A549 (cell line): Measurements from ENCODE around the gene CD300A. TPM values are rescaled to one million over a fixed set of nuclear protein-coding genes. Genes with fewer than 3 reads are reported as not detected.
A peak's percentile ranks its signal among the peaks of the same experiment; 100 is the strongest.

ENCODE experiments used
- ATAC-seq, 2 experiments: fragments of 200-7000 bp in 1 of 2; fragments of >200 bp in 1 of 2; cut with Nextera tagmentation in 1 of 2; cut with Tn5 transposase in 1 of 2; 3 replicates each; pipeline versions ENCODE4 v1.8.0 to v1.9.1; 2018 to 2020; ENCODE audit warnings: mild to moderate bottlenecking in 1 of 2, moderate library complexity in 1 of 2
- CTCF ChIA-PET: fragments of 300-600 bp; sonication (Branson Sonifier 250); formaldehyde crosslinking; extraction: SDS; loops from one replicate; lab custom pipeline; 2021; ENCODE audit warnings: antibody characterized with exemption, inconsistent platforms; lab: Yijun Ruan, JAX
- POLR2A ChIA-PET: fragments of 350-600 bp; formaldehyde crosslinking; extraction: SDS; loops from one replicate; lab custom pipeline; 2021; ENCODE audit warnings: antibody characterized with exemption, inconsistent platforms; lab: Yijun Ruan, JAX
- DNase-seq, 2 experiments: peaks; one replicate each; pipeline versions ENCODE4 v3.0.0 to v3.0.0-alpha.2; 2011 to 2016; ENCODE audit warnings: low read depth in 1 of 2, low spot score in 1 of 2
- FAIRE-seq: peaks from 2 replicates; lab custom pipeline; 2011; peaks lifted over from hg19 to GRCh38; lab: Jason Lieb, UNC
- H3K27ac ChIP-seq, 2 experiments: fragments of >200 bp; sonication (Bioruptor Twin); formaldehyde crosslinking; 3 replicates each; pipeline ENCODE4 v1.5.1; 2016 to 2017
- H3K4me1 ChIP-seq: fragments of >200 bp; sonication (Bioruptor Twin); formaldehyde crosslinking; 3 replicates; pipeline ENCODE4 v1.6.1; 2016
- H3K4me2 ChIP-seq: fragments of >200 bp; sonication (Bioruptor Twin); formaldehyde crosslinking; 3 replicates; pipeline ENCODE4 v1.6.1; 2016
- H3K4me3 ChIP-seq: fragments of >200 bp; sonication (Bioruptor Twin); formaldehyde crosslinking; 3 replicates; pipeline ENCODE4 v1.5.1; 2016
- H3K9me3 ChIP-seq: fragments of >200 bp; sonication (Bioruptor Twin); formaldehyde crosslinking; 3 replicates; pipeline ENCODE4 v1.6.1; 2016
- CBX8 ChIP-seq: fragments of 200-600 bp; sonication (generic); IDR thresholded peaks from 2 replicates; pipeline ENCODE4 v1.6.1; 2016
- CHD2 ChIP-seq: fragments of 150-350 bp; IDR thresholded peaks from 2 replicates; pipeline ENCODE4 v1.6.1; 2014; ENCODE audit warnings: low read length; ENCODE audit not compliant: partially characterized antibody
- EHMT2 ChIP-seq: fragments of 200-600 bp; sonication (generic); IDR thresholded peaks from 2 replicates; pipeline ENCODE4 v1.6.1; 2016; ENCODE audit warnings: antibody characterized with exemption, low read depth, mild to moderate bottlenecking, moderate library complexity
- ELK1 ChIP-seq: fragments of 150-350 bp; IDR thresholded peaks from 2 replicates; pipeline ENCODE4 v1.6.1; 2014; ENCODE audit warnings: low read depth, mild to moderate bottlenecking, low read length
- FOSB ChIP-seq: fragments of 250-450 bp; sonication (Bioruptor Pico); IDR thresholded peaks from 2 replicates; pipeline ENCODE4 v1.5.0; 2020; ENCODE audit warnings: mild to moderate bottlenecking, moderate library complexity
- FOSL2 ChIP-seq, 2 experiments: fragments of 450-650 bp in 1 of 2; fragments of >200 bp in 1 of 2; sonication (Bioruptor Twin) in 1 of 2; formaldehyde crosslinking; IDR thresholded peaks; 2 replicates each; pipeline versions ENCODE4 v1.5.0 to v1.6.1; 2016 to 2020; ENCODE audit warnings: mild to moderate bottlenecking in 1 of 2, moderate library complexity in 1 of 2
- HEYL ChIP-seq: fragments of 250-450 bp; sonication (Bioruptor Pico); IDR thresholded peaks from 2 replicates; pipeline ENCODE4 v1.8.0; 2021; ENCODE audit warnings: mild to moderate bottlenecking, moderate library complexity
- HOXA7 ChIP-seq: fragments of 250-450 bp; sonication (Bioruptor Pico); IDR thresholded peaks from 2 replicates; pipeline ENCODE4 v1.5.0; 2020; ENCODE audit warnings: mild to moderate bottlenecking, moderate library complexity
- JUNB ChIP-seq: fragments of >200 bp; sonication (Bioruptor Twin); formaldehyde crosslinking; IDR thresholded peaks from 2 replicates; pipeline ENCODE4 v1.6.1; 2016
- MAFK ChIP-seq: fragments of 450-650 bp; IDR thresholded peaks from 2 replicates; pipeline ENCODE4 v1.6.1; 2014; ENCODE audit not compliant: partially characterized antibody
- MAZ ChIP-seq: fragments of 150-350 bp; IDR thresholded peaks from 2 replicates; pipeline ENCODE4 v1.6.1; 2014; ENCODE audit warnings: antibody characterized with exemption, low read depth, low read length, borderline replicate concordance
- NR3C1 ChIP-seq: fragments of >200 bp; sonication (Bioruptor Twin); formaldehyde crosslinking; IDR thresholded peaks from 3 replicates; pipeline ENCODE4 v1.6.1; 2017
- RAD21 ChIP-seq, 2 experiments: fragments of >200 bp in 1 of 2; sonication (Bioruptor Twin) in 1 of 2; formaldehyde crosslinking in 1 of 2; IDR thresholded peaks in 1 of 2; conservative IDR thresholded peaks in 1 of 2; 2 replicates in 1 of 2; 3 replicates in 1 of 2; pipeline ENCODE4 v1.6.1; 2012 to 2018; ENCODE audit warnings: inconsistent platforms in 1 of 2
- RCOR1 ChIP-seq: fragments of 150-350 bp; IDR thresholded peaks from 2 replicates; pipeline ENCODE4 v1.6.1; 2014; ENCODE audit warnings: antibody characterized with exemption, low read length, low read depth
- RFX5 ChIP-seq: fragments of 450-650 bp; IDR thresholded peaks from 2 replicates; pipeline ENCODE4 v1.7.1; 2014; ENCODE audit warnings: antibody characterized with exemption, mild to moderate bottlenecking, moderate library complexity
- RNF2 ChIP-seq: fragments of 200-600 bp; sonication (generic); IDR thresholded peaks from 2 replicates; pipeline ENCODE4 v1.6.1; 2016; ENCODE audit warnings: low read depth, mild to moderate bottlenecking, antibody characterized with exemption, moderate library complexity, borderline replicate concordance
- TFCP2L1 ChIP-seq: fragments of 250-450 bp; sonication (Bioruptor Pico); IDR thresholded peaks from 2 replicates; pipeline ENCODE4 v1.5.0; 2021; ENCODE audit warnings: mild to moderate bottlenecking
- ZSCAN20 ChIP-seq: fragments of 250-450 bp; sonication (Bioruptor Pico); IDR thresholded peaks from 2 replicates; pipeline ENCODE4 v1.8.0; 2022; ENCODE audit warnings: mild to moderate bottlenecking, moderate library complexity
- WGBS: methylation state at CpG from one replicate; pipeline ENCODE4 v1.1.6; 2017; ENCODE audit errors: missing lambda C conversion rate; 5-methylcytosine and 5-hydroxymethylcytosine counted together
- polyA plus RNA-seq, 4 experiments: library from polyadenylated mRNA; depleted of rRNA in 3 of 4; stranded (reverse); fragments of >200 nt; fragmentation: RNase III in 1 of 4; extraction: RNeasy Plus Mini Kit Qiagen cat#74134 plus additional on column Dnase treatment in 1 of 4; gene quantifications; 2 replicates in 3 of 4; 3 replicates in 1 of 4; pipeline ENCODE4 v1.2.3, GENCODE V29; 2011 to 2017
- TF ChIP-seq, protein P1 (sequence below): fragments of >200 bp; sonication (Bioruptor Twin); formaldehyde crosslinking; IDR thresholded peaks from 3 replicates; pipeline ENCODE4 v1.6.1; 2016

Gene CD300A
- polyA plus RNA-seq, 2 of the 4 experiments (the other 2 are of a cell fraction): not detected

- no peak overlapping the region for H3K4me2 ChIP-seq
- no peaks in the 10 kb centered on the region for H3K4me1 ChIP-seq
- DNase-seq: no peak
- FAIRE-seq: no peak
- WGBS: 42% methylated on average over 3 of the region's 3 CpGs
- ChIA-PET CTCF (interaction anchor here (1.1 to 2.7 kb wide), 3 partner anchors 11 to 62 kb away, joined by 3 to 14 read pairs (median 7); partner anchors contain the start of gene CD300LB), POLR2A (no interaction called here)
- no peak overlapping the region for H3K27ac ChIP-seq
- H3K4me3 ChIP-seq: no peak overlapping the region
- 0 out of 3 replicates have a peak, but pooled peaks cover 5% of the 10 kb centered on the region for H3K9me3 ChIP-seq
- no peak for ATAC-seq
- TF ChIP-seq FOSB (CRISPR knock-in tag) (no peak), ZSCAN20 (CRISPR knock-in tag) (no peak), CHD2 (no peak), CBX8 (no peak), JUNB (no peak), EHMT2 (no peak), FOSL2 (IDR thresholded peaks at IDR 0.05) (no peak), FOSL2 (CRISPR knock-in tag; IDR thresholded peaks at IDR 0.05) (no peak), HOXA7 (no peak), RNF2 (no peak), RFX5 (no peak), ELK1 (no peak), RCOR1 (no peak), HEYL (CRISPR knock-in tag) (no peak)
- TF ChIP-seq, protein P1, sequence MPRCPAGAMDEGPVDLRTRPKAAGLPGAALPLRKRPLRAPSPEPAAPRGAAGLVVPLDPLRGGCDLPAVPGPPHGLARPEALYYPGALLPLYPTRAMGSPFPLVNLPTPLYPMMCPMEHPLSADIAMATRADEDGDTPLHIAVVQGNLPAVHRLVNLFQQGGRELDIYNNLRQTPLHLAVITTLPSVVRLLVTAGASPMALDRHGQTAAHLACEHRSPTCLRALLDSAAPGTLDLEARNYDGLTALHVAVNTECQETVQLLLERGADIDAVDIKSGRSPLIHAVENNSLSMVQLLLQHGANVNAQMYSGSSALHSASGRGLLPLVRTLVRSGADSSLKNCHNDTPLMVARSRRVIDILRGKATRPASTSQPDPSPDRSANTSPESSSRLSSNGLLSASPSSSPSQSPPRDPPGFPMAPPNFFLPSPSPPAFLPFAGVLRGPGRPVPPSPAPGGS: no peak
- TF ChIP-seq, all 56 proteins: peak for 0
Measured at GRCh38 chr17:74520016-74520434, 53.6 kb downstream of the CD300A start.

- Histone ChIP-seq H3K9me3 (0 out of 3 replicates have a peak, but pooled peaks cover 5% of the 10 kb centered on the region), H3K4me2 (no peak overlapping the region), H3K4me1 (no peaks in the 10 kb centered on the region), H3K4me3 (no peak overlapping the region), H3K27ac (no peak overlapping the region)
- ChIA-PET CTCF (interaction anchor here (0.6 to 2.7 kb wide), 6 partner anchors 9 to 63 kb away, joined by 3 to 14 read pairs (median 4); partner anchors contain the start of gene CD300LB), POLR2A (no interaction called here)
- TF ChIP-seq RAD21 (conservative IDR thresholded peaks at IDR 0.05 in 1 of 2, IDR thresholded peaks at IDR 0.05 in 1 of 2) (no peak), MAFK (peak; percentile 25)
- WGBS: 55% methylated on average over 21 of the region's 21 CpGs
- ATAC-seq: no peak
- no peak for DNase-seq
- FAIRE-seq: no peak
Measured at GRCh38 chr17:74520790-74521480, 54.5 kb downstream of the CD300A start.

DNA sequence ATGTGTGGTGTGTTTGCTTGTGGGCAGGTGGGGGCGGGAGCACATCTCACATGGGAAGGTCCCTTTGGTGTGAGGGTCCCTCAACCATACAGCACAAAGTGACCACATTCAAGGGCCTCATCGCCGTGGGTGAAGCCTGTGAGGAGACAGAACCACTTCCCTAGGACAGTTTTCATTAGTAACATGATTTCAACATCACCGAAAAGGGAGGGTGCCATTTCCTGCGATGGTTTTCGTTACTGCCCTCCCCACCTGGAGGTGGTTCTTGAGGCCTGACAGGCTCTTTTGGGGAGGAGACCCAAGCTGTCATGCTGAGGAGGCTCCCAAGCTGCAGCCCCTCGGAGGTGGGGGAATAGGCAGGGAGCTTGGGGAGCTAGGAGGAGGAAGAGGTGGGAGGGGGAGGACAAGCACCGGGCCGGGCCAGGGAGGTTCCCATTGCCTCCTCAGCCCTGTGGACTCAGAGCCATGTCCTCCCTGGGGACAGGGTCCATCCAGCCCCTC lies 55.3 kb downstream of the CD300A start:
- no peak for TF ChIP-seq ELK1
- no peak for TF ChIP-seq EHMT2
- no peak for TF ChIP-seq NR3C1
- TF ChIP-seq RCOR1: no peak
- TF ChIP-seq TFCP2L1 (CRISPR knock-in tag): no peak
- no peak for TF ChIP-seq FOSB (CRISPR knock-in tag)
- no peak for TF ChIP-seq MAZ
- no peak overlapping the region for H3K4me2 ChIP-seq
- WGBS: 68% methylated on average over 9 of the region's 9 CpGs
- DNase-seq: no peak
- no peak overlapping the region for H3K27ac ChIP-seq
- H3K4me3 ChIP-seq: no peak overlapping the region
- H3K9me3 ChIP-seq: 0 out of 3 replicates have a peak, but pooled peaks cover 5% of the 10 kb centered on the region
- no peak for ATAC-seq
- ChIA-PET CTCF (interaction anchor here (0.8 to 2.7 kb wide), 5 partner anchors 9 to 142 kb away, joined by 3 to 14 read pairs (median 7); partner anchors contain the start of gene CD300LB), POLR2A (no interaction called here)
- no peak for FAIRE-seq
- no peaks in the 10 kb centered on the region for H3K4me1 ChIP-seq
